ENCODE data around the gene ERC2. TPM values are rescaled to one million over a fixed set of nuclear protein-coding genes. Genes with fewer than 3 reads are reported as not detected.

The ERC2 gene
- polyA plus RNA-seq, 3 donors = not detected

DNA sequence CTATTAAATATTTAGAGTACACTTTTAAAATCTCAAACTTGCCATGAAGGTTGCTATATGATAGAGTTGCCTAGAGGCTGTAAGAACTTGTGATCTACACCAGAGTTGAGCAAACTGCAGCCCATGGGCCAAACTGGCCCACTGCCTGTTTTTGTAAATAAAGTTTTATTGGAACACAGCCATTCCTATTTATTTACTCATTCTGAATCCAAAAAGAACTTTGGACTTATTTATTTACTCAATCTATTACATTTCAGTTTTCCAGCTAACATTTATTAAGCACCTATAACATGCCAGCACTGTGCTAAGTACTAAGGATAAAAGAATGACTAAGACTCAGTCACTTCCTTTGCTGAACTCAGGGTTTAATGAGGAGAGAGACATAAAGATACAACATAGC, 403.6 kb downstream of the ERC2 start:
- H3K9me3 ChIP-seq (replicated peaks in 1 of 2; ENCODE audit: control insufficient read depth in 1 of 2, insufficient read depth in 1 of 2, low read length in 2 of 2) = no peaks in the 10 kb centered on the region
- Mint-ChIP-seq H3K36me3 (no peaks in the 10 kb centered on the region), H3K9me3 (peaks cover 0 to 4% (median 2%) of the 10 kb centered on the region in 7 donors), H3K4me1 (no peaks in the 10 kb centered on the region), H3K27me3 (ENCODE audit: low read depth in 3 of 3) (peaks cover 0 to 1% (median 1%) of the 10 kb centered on the region in 3 donors), H3K27ac (no peak overlapping the region), H3K4me3 (no peak overlapping the region)
- no peak overlapping the region for H2AFZ ChIP-seq (ENCODE audit: insufficient read depth, low read depth, low read length, poor library complexity, severe bottlenecking)
- DNase-seq = no peak
- H3K27ac ChIP-seq (ENCODE audit: low read depth in 1 of 2, low read length in 2 of 2) = no peak overlapping the region
- H3K36me3 ChIP-seq (replicated peaks in 1 of 2; ENCODE audit: control insufficient read depth in 1 of 2, insufficient read depth in 2 of 2, low read length in 2 of 2) = no peaks in the 10 kb centered on the region
- H3K4me1 ChIP-seq (ENCODE audit: control insufficient read depth in 1 of 2, insufficient read depth in 2 of 2, low read length in 2 of 2) = no peaks in the 10 kb centered on the region
- no peak overlapping the region for H3K9ac ChIP-seq (ENCODE audit: insufficient read depth, low read length, poor library complexity, severe bottlenecking)
- no peak overlapping the region for H3K4me2 ChIP-seq (replicated peaks; ENCODE audit: extremely low read depth, low read length, poor library complexity, severe bottlenecking)
- intact Hi-C loops (cut with micrococcal nuclease) = no loop called here
- no peak overlapping the region for H3K4me3 ChIP-seq (replicated peaks in 1 of 3; ENCODE audit: low read depth in 2 of 3, low read length in 3 of 3)
- TF ChIP-seq CTCF (IDR thresholded peaks at IDR 0.05) = no peak
- no peaks in the 10 kb centered on the region for H3K27me3 ChIP-seq (ENCODE audit: control insufficient read depth in 2 of 2, insufficient read depth in 2 of 2, low read length in 2 of 2)
- no peaks in the 10 kb centered on the region for H3K79me2 ChIP-seq (ENCODE audit: insufficient read depth, low read length)
- H4K20me1 ChIP-seq (ENCODE audit: insufficient read depth, low read length) = no peaks in the 10 kb centered on the region

DNA sequence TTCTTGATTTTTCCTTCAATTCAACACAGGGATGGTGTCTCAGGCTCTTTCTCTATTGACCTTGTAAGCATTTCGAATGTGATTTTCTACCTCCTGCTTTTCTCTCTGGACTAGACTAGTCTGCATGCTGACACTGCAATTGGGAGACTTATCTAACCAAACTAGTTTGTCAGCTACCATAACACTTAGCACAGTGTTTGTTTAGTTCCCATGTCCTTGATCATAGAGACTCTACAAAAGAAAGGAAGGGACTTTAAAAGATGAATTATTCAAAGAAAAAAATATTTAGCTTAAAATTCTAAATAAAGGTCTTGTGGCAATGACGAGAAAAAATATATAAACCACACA, 407.0 kb downstream of the ERC2 start:
- no peak for TF ChIP-seq CTCF (IDR thresholded peaks at IDR 0.05)

More for the DNA sequence above, 407.0 kb downstream of the ERC2 start:
- no peaks in the 10 kb centered on the region for H3K36me3 Mint-ChIP-seq
- Histone ChIP-seq H3K9me3 (replicated peaks in 1 of 2; ENCODE audit: control insufficient read depth in 1 of 2, insufficient read depth in 1 of 2, low read length in 2 of 2) (no peaks in the 10 kb centered on the region), H4K20me1 (ENCODE audit: insufficient read depth, low read length) (no peaks in the 10 kb centered on the region), H2AFZ (ENCODE audit: insufficient read depth, low read depth, low read length, poor library complexity, severe bottlenecking) (no peak overlapping the region), H3K27ac (ENCODE audit: low read depth in 1 of 2, low read length in 2 of 2) (no peak overlapping the region), H3K4me1 (ENCODE audit: control insufficient read depth in 1 of 2, insufficient read depth in 2 of 2, low read length in 2 of 2) (no peaks in the 10 kb centered on the region), H3K36me3 (replicated peaks in 1 of 2; ENCODE audit: control insufficient read depth in 1 of 2, insufficient read depth in 2 of 2, low read length in 2 of 2) (no peaks in the 10 kb centered on the region), H3K4me3 (replicated peaks in 1 of 3; ENCODE audit: low read depth in 2 of 3, low read length in 3 of 3) (no peak overlapping the region), H3K4me2 (replicated peaks; ENCODE audit: extremely low read depth, low read length, poor library complexity, severe bottlenecking) (no peak overlapping the region), H3K27me3 (ENCODE audit: control insufficient read depth in 2 of 2, insufficient read depth in 2 of 2, low read length in 2 of 2) (no peaks in the 10 kb centered on the region), H3K9ac (ENCODE audit: insufficient read depth, low read length, poor library complexity, severe bottlenecking) (no peak overlapping the region), H3K79me2 (ENCODE audit: insufficient read depth, low read length) (no peaks in the 10 kb centered on the region)
- no CpG with 5 or more reads among the region's 2 CpGs for WGBS (ENCODE audit: insufficient coverage)
- peaks cover 0 to 3% (median 0%) of the 10 kb centered on the region in 7 donors for H3K9me3 Mint-ChIP-seq
- H3K4me1 Mint-ChIP-seq = no peaks in the 10 kb centered on the region
- DNase-seq = no peak
- H3K27ac Mint-ChIP-seq = no peak overlapping the region
- no peak overlapping the region for H3K4me3 Mint-ChIP-seq
- H3K27me3 Mint-ChIP-seq (ENCODE audit: low read depth in 3 of 3) = peaks cover 0 to 1% (median 0%) of the 10 kb centered on the region in 3 donors
- intact Hi-C loops (cut with micrococcal nuclease) = no loop called here

Data from CD14-positive monocyte (primary cell).